H1 (cell line): ENCODE measurements around the gene LMNB1. TPM values are rescaled to one million over a fixed set of nuclear protein-coding genes. Genes with fewer than 3 reads are reported as not detected.

Experiments used
- polyA plus RNA-seq, 7 experiments: library from polyadenylated mRNA; depleted of rRNA in 3 of 7; stranded (reverse) in 5 of 7; unstranded in 2 of 7; fragments of >200 nt in 5 of 7; fragments of 200-250 nt in 2 of 7; gene quantifications; 1 replicate in 5 of 7; 2 replicates in 1 of 7; 4 replicates in 1 of 7; pipeline versions ENCODE4 v1.2.1 to v1.2.3, GENCODE V29; 2011 to 2013; ENCODE audit warnings: missing spikeins in 2 of 7, mixed read lengths in 2 of 7
- small RNA-seq: library from polyadenylated mRNA; stranded (forward); fragments of <200 nt; extraction: miRNeasy Mini kit (QIAGEN cat#:217004); gene quantifications from one replicate; pipeline ENCODE3, GENCODE V24; 2013; ENCODE audit not compliant: insufficient read depth
- total RNA-seq: library from RNA; stranded (reverse); fragmentation: NEBNext Ultra II Directional; extraction: Animal tissue kit (Norgen Biotek cat#: 25700); gene quantifications from 2 replicates; pipeline ENCODE4 v1.2.1, GENCODE V29; 2021

LMNB1 gene
- total and polyA plus RNA-seq, 2 of the 8 experiments (the other 6 are each of a cell fraction or from before 2014, with no cell fraction given): 73.5 to 225 TPM

Small RNAs within 50 kb of the gene (small RNA-seq; reads per million reads assigned to genes)
- not detected for gene RNU6-752P

Other genes with a start within 250 kb of the LMNB1 start
- 205 and 225 TPM in 2 replicates for gene ALDH7A1, start 181.9 kb upstream of the LMNB1 start, total RNA-seq
- 65.8 and 99.6 TPM in 2 replicates for gene ALDH7A1, start 181.9 kb upstream of the LMNB1 start, polyA plus RNA-seq (2011; rRNA removed)
- 58.1 and 59.5 TPM in 2 replicates for gene PHAX, start 176.2 kb upstream of the LMNB1 start, total RNA-seq
- gene PHAX, start 176.2 kb upstream of the LMNB1 start, polyA plus RNA-seq (2011; rRNA removed): 32.1 and 34.1 TPM in 2 replicates